ENCODE measurements around the gene ATPAF1. TPM values are rescaled to one million over a fixed set of nuclear protein-coding genes. Genes with fewer than 3 reads are reported as not detected.
A peak's percentile ranks its signal among the peaks of the same experiment; 100 is the strongest.
"Not testable (repeated sequence)": the region's sequence is repeated elsewhere in the genome, so short reads cannot be mapped to it uniquely, and the experiment has no call there.

ATPAF1 gene
- total RNA-seq, 1 experiment from 2014 or later, result 52.7 TPM

DNA sequence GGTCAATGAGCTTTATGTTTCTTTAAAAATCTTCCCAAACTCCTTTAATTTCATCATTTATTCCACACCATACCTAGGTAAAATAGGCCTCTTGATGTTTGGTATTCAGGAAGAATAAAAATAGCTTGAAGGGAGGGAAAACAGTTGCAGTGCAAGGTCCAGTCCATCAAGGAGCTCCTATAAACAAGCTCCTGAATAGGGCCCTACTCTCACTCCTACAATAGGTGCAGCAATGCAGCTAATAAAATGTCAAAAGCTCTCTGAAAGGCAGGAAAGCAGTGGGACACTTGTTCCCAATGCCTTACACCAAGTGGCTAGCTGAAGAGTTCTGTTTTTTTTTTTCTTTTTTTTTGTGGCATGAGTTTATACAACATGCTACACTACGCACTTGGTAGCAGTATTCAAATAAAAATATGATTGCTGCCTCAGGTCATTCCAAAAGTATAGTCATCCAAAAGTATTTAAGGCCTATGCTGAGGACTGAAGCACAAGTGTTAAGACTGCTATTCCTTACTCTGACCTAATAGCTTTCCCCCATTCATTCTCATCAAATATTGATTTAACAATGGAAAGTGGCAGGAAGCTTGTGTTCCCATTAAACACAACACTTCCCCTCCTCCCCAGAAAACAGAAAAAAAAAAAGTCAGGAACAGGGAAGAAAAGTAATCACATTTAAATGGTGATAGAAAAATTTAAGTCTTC lies 13.3 kb upstream of the ATPAF1 start:
- DNase-seq (ENCODE audit: low read depth), result no peak

DNA sequence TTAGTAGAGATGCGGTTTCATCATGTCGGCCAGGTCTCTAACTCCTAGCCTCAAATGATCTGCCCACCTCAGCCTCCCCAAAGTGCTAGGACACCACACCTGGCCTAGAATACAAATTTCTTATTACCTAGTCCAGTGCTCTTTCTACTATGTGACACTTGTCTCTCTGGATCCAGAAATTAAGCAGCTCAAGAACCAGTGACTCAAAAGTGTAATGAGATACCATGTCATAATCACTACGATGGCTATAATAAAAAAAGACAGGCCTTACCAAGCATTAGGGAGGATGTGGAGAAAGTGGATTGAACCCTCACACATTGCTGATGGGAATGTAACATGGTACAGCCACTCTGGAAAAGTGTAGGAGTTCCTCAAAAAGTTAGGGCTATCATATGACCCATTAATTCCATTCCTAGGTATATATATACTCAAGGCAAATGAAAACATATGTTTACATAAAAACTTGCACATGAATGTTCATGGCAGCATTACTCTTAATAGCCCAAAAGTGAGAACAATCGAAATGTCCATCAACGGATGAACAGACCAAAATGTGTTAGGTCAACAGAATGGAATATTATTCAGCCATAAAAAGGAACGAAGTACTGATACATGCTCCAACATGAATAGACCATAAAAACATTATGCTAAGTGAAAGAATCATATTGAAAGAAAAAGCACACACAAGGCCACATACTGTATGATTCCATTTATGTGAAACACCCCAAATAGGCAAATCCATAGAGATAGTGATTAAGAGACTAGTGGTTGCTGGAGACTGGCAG lies 11.8 kb upstream of the ATPAF1 start:
- DNase-seq (ENCODE audit: low read depth), result no peak

DNA sequence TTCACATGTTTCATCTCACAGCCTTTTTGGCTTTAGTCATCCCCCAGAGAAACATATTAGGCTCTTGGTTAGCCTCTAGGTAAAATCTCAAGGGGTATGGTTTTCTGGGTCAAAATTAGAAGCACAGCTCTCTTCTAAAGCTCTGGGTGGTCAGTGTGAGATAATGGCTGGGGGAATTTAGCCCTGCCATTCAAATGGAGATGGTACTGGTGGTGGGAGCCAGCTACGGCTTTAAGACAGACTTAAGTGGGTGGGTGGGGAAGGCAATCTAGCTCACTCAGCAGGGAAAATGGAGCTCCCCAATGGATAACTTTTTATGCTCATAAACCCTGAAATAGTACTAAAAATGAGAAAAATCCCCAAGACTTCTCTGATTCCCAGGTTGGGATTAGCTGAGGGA lies 9.2 kb upstream of the ATPAF1 start:
- no peak for DNase-seq (ENCODE audit: low read depth)

DNA sequence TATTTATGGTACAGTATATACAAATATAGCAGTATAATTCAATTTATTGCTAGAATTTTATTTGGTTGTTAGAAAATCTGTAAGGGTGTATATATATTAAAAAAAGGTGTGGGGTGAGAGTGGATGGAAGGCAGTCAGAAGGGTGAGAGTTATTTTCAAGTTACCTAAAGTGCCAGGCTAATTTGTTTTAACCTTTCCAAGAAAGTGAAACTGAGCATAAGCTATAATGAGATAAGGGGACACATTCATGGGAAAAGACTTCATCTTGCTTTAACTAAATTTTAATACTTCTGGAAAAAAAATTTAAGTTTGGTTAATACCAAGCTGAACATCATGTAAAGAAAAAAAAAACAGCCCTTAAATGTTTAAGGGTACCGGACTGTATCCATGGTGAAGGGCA lies 8.4 kb upstream of the ATPAF1 start:
- no peak for DNase-seq (ENCODE audit: low read depth)

DNA sequence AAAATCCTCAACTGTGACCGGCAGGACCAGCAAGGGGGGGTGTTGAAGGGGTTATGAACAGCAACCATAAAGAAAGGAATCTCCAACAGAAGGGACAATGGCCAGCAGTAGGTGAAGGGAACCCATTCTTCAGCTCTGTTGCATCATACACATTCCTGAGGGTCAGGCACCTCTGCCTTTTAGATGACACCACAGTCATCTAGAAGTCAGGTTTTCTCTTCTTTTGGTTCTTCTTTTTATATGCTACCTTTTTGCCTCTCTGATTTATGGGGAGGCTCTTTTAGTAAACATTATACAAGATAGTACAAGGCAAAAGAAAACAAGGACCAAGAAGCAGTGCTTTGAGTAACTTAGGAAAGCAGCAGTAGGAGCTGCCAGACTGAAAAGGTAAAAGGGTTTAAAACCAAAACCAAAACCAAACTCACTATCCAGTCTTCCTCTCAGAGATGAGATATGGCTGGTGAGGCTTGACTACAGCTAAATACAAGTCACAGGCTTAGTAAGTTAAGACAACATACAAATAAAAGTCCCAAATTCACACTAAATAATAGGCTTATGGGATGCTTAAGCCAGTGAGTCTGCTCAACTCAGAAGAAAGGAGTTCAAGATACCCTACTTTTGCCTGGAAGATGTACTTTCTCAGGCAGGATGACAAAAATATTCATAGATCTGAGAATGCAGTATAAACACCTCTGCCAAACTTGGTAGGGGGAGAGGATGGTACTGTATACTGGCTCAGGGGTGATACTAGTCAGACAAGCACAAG lies 7.6 kb upstream of the ATPAF1 start:
- DNase-seq (ENCODE audit: low read depth), result no peak

DNA sequence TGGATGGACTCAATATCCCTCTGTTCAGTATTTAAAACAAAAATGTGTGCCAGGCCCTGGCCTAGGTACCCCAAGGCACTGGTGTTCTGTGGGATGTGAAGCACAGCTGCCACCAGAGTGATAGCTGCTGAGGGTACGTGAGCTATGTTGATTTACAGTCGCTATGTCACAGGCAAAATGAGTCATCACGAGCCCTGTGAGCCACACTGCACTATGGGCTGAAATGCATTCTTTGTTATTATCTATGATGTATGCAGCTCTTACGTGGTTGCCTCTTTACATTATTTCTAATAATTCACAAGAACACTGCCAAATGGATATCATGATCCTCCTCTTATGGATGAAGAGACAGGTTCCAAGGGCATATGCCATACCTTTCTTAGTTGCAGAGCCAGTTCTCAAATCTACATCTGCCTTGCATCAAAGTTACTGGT lies 5.6 kb upstream of the ATPAF1 start:
- DNase-seq (ENCODE audit: low read depth), result peak; percentile 37

DNA sequence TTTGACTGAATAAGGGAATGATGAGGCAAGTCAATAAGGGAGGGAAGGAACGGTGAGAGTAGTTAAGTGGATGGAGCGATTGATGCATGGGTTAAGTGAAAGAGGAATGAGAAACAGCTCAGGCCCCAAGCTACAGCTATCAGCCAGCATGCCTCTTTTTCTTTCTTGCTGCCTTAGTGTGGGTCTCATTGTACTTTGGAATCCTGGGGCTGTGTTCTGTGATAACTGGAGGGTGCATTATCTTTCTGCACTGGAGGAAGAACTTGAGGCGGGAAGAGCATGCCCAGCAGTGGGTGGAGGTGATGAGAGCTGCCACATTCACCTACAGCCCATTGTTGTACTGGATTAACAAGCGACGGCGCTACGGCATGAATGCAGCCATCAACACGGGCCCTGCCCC lies 4.5 kb upstream of the ATPAF1 start:
- no peak for DNase-seq (ENCODE audit: low read depth)

DNA sequence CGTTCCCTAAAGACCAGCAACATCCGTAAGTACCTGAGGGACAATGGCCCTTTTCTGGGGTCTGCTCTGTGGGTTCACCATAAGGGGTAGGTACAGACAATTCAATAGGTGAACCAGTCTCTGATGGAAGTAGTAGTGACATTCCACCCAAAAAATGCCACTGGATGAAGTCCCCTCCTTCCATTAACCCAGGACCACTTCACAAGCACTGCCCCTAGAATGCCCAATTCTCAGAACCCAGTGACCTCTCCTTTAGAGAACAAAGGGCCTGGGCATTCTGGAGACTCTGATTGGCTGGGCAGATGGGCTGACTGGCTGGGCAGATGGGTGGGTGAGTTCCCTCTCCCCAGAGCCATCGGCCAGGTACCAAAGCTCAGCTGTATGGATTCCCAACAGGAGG lies 3.4 kb upstream of the ATPAF1 start, which contains the start of gene TEX38:
Gene TEX38 (plus strand): TSS at position 301 of the 400 bp plus-strand sequence. CDS start 81 bp downstream, at position 382.
- no peak for DNase-seq (ENCODE audit: low read depth)

DNA sequence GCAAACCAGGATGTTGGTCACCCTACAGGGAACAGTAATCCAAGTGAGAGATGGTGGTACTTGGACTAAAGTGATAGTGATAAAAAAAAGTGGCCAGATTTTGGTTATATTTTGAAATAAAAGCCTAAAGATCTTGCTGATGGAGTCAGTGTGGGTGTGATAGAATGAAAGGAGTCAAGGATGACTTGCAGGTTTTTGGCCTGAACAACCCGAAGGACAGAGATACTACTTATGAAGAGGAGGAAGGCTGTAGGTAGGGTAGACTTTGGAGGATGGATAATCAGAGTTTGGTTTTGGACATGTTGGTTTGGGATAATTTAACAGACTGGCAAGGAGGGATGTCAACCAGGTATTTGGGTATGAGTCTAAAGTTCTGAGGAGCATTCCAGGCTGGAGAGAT lies 2.0 kb upstream of the ATPAF1 start:
- no peak for DNase-seq (ENCODE audit: low read depth)

DNA sequence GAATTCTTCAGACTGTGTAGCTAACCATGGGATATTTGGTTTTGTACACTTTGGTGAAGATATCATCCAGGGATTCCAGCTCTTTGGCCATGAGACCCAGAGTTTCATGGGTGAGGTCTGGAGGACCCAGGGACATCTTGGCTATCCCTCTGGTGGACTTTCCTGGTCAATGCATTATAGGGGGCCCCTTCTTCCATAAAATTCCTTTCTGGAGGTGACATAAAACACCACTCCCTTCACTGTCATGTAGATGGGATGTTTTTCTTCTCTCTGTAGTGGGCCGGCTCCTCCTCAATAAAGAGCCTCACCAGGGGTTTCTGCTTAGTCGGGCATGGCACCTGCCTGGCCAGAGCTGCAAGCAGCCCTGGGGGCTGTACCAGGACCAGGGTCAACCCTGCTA lies 2.2 kb downstream of the ATPAF1 start:
- no peak for DNase-seq (ENCODE audit: low read depth)

DNA sequence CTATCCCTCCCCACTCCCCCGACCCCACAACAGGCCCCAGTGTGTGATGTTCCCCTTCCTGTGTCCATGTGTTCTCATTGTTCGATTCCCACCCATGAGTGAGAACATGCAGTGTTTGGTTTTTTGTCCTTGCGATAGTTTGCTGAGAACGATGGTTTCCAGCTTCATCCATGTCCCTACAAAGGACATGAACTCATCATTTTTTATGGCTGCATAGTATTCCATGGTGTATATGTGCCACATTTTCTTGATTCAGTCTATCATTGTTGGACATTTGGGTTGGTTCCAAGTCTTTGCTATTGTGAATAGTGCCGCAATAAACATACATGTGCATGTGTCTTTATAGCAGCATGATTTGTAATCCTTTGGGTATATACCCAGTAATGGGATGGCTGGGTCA lies 5.2 kb downstream of the ATPAF1 start:
- not testable (repeated sequence) for DNase-seq (ENCODE audit: low read depth)

DNA sequence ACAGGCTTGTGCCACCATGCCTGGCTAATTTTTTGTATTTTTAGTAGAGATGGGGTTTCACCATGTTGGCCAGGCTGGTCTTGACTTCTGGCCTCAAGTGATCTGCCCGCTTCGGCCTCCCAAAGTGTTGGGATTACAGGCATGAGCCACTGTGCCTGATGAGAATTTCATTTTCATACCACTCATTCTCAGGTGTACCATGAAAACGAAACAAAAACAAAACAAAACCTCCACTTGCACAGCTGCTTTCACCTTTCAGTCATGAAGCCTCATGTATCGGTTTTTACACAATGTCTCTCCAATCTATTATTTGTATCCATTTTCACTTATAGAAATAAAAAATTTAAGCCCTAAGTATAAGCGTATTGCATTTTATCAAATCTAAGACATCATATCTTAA lies 8.0 kb downstream of the ATPAF1 start:
- not testable (repeated sequence) for DNase-seq (ENCODE audit: low read depth)

DNA sequence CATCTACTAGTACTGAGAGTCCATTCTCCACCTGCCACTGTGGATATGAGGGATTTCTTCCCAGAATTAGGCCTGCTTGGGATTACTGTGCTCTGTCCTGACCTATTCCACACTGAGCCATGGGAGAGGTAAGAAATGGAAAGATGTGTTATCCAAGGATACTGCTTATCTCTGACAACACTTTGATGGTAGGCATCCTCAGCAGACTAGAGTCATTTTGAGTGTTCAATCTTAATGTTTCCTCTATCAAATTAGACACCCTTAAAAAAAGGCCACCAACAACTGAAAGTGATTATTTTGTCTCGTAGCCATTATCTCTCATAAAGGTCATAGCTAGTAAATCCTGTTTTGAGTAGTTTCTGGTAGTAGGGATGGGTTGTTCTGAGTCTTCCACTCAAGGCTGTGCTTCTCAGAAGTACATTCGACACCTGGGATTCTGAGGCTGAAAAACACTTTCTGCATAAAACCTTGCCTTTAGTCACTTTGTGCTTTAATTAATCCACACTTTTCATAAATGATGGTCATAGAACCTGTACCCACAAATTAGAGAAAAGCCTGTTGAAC lies 8.8 kb downstream of the ATPAF1 start:
- DNase-seq (ENCODE audit: low read depth), result no peak

DNA sequence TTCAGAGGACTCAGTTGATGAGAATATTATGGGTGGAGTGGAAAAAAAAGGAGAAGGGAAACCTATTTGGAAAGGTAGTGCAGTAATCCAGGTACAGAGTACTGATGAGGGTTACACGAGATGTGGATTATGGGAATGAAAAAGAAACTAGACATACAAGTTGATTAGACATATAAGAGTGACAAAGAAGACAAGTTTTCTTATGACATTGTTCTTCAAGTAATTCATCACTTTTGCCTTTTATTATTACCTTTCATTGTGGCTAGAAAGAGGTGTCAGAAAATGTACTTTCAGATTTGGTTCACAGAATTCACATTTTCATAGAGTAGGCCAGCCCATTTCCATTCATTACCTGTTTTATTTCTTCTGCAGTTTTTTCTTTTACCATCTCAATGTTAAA lies 10.4 kb downstream of the ATPAF1 start:
- no peak for DNase-seq (ENCODE audit: low read depth)

DNA sequence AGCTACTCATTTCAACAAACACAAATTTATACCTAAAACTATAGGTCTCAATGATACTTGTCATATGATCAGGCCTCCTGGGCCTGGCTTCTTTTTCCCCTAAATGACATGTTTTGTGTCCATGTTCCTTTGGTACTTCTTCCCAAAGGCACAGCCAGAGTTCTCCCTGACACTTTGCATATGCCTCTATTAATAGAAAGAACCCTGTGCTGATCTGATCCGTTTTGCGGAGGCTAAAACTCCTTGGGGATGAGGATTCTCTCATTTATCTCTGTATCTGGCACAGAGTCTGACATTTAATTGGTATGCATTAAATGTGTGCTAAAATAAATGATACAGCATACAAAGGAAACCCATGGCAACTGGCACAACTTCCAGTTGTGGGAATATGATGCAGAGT lies 11.5 kb downstream of the ATPAF1 start:
- no peak for DNase-seq (ENCODE audit: low read depth)

DNA sequence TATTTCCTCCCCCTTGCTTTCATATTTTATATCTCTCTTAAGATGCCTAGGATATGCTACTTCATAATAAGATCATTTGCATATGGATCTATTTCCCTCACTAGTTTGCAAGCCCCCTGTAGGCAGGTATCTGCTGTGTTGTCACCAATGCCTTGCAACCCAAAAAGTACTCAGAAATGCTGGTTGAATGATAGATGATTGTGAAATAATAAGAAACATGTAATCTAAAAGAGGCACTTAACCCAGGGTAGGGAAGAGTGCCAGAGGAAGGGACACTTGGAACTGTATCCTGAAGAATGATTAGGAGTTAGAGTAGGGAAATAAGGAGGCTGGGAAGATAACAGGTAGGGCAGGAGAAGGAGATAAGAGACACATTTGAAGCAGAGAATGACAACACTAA lies 12.3 kb downstream of the ATPAF1 start:
- DNase-seq (ENCODE audit: low read depth), result no peak

DNA sequence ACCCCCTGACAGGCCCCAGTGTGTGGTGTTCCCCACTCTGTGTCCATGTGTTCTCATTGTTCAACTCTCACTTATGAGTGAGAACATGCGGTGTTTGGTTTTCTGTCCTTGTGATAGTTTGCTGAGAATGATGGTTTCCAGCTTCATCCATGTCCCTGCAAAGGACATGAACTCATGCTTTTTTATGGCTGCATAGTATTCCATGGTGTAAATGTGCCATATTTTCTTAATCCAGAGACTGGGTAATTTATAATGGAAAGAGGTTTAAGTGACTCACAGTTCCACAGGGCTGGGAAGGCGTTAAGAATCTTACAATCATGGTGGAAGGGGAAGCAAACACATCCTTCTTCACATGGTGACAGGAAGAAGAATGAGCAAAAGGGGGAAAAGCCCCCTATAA lies 13.5 kb downstream of the ATPAF1 start:
- DNase-seq (ENCODE audit: low read depth), result not testable (repeated sequence)

DNA sequence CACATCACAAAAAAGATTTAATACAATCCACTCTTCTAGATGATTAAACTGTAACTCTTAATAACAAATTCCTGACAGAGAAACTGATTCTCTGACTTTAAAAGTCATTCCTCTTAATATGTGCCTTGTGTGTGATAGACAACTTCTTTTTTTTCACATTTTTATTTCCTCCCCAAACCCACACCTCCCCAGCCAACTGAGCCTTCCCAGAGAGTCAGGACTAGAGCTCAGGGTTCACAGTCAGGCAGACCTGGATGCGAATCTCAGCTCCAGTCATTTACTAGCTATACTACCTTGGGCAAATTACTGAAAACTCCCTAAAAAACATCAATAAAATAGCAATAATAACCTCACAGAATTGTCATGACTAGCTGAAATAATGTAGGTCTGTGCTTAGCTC lies 14.2 kb downstream of the ATPAF1 start:
- no peak for DNase-seq (ENCODE audit: low read depth)

DNA sequence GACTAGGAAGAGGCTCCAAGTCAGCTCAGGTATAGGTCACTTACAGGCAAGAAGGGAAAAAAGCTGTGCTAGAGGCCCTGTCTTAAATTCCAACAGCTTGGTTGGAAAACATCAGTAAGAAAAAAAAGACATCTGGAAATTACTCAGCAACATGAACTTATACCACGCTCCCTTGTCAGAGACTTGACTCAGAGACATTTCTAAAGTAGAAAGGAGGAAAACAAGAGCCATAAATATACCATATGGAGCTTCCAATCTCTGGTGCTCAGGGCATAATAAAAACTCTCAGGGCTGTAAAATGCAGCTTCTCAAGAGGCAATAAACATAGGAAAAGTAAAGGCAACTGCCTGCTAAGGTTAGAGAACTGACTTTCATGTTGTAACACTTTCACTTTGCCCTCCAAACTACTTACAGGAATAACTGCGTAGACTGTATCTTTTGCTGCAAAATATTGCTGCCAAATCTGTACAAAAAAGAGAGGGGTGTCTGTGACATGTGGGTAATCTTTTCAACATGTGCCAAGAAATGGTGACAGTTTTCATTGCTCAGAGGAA lies 14.7 kb downstream of the ATPAF1 start:
- no peak for DNase-seq (ENCODE audit: low read depth)

DNA sequence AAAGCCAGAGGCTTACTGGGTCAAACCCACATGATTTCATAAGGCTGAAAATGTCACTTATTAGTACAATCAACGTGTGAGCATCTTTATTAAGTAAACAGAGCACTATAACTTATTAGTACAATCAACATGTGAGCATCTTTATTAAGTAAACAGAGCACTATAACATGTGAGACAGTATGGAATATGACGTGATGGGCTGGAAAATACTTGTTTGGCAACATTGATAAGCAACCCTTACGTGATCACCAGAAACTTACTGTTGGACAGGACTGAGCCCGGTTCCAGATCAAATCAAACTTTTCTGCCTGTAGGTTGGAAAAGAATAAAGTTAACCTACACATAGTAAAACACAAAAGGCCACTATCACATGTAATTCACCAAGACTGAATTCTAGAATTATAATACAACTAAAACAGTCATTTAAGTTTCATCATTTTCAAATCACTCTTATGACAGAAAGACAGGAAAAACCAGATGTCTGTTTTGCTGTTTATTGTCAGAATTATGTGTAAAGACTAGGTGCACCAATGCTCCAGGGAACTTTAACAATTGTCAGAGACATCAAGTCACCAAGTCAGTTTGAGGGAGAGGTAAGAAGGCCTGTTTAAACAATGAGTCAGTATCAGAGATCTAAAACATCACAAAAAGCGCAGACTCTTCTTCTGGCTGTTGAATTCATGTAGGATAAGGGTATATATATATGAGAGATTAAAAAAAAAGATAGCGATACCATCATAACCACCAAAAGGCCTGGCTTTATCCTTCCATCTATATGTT lies 15.7 kb downstream of the ATPAF1 start:
- DNase-seq (ENCODE audit: low read depth), result no peak

DNA sequence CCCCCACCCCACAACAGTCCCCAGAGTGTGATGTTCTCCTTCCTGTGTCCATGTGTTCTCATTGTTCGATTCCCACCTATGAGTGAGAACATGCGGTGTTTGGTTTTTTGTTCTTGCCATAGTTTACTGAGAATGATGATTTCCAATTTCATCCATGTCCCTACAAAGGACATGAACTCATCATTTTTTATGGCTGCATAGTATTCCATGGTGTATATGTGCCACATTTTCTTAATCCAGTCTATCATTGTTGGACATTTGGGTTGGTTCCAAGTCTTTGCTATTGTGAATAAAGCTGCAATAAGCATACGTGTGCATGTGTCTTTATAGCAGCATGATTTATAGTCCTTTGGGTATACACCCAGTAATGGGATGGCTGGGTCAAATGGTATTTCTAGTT lies 17.0 kb downstream of the ATPAF1 start:
- not testable (repeated sequence) for DNase-seq (ENCODE audit: low read depth)
